IPS-NIHi11 (cell line): ENCODE data around the gene SYTL3.
"Not testable (repeated sequence)": the region's sequence is repeated elsewhere in the genome, so short reads cannot be mapped to it uniquely, and the experiment has no call there.

Experiments
- DNase-seq: peaks from one replicate; pipeline ENCODE4 v3.0.0; 2012; ENCODE audit warnings: mixed read lengths, low spot score

SYTL3 gene

DNA sequence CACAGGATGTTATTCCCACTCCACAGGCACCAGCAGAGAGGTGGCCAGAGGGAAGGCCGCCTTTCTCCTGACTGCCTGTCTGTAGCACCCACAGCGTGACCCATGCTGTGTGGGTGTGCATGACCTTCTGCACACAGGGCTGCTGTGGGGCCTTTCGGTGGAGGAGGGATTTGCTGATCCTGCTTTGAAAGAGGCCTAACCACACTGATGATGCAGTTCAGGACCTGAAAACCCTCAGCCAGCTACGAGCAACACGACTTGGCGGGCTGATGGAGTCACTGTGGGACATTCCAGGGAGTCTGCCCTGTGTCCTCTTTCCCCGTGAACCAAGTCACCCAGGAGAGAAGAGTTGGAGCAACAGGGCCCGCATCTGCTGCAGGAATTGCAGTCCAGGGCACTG is 49.1 kb downstream of the SYTL3 start:
- no peak for DNase-seq

DNA sequence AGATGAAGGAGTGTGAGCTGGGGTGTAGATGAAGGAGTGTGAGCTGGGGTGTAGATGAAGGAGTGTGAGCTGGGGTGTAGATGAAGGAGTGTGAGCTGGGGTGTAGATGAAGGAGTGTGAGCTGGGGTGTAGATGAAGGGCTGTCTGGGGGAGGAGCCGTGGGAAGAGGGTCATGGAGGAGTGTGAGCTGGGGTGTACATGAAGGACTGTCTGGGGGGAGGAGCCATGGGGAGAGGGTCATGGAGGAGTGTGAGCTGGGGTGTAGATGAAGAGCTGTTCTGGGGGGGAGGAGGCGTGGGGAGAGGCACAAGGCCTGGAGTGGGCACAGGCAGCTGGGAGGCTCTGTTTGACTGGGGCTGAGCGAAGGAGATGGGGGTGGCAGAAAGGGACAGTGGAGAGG is 51.4 kb downstream of the SYTL3 start:
- not testable (repeated sequence) for DNase-seq

- DNase-seq, result no peak
These were observed 53.4 kb downstream of the SYTL3 start for GRCh38 chr6:158703111-158703836.

DNA sequence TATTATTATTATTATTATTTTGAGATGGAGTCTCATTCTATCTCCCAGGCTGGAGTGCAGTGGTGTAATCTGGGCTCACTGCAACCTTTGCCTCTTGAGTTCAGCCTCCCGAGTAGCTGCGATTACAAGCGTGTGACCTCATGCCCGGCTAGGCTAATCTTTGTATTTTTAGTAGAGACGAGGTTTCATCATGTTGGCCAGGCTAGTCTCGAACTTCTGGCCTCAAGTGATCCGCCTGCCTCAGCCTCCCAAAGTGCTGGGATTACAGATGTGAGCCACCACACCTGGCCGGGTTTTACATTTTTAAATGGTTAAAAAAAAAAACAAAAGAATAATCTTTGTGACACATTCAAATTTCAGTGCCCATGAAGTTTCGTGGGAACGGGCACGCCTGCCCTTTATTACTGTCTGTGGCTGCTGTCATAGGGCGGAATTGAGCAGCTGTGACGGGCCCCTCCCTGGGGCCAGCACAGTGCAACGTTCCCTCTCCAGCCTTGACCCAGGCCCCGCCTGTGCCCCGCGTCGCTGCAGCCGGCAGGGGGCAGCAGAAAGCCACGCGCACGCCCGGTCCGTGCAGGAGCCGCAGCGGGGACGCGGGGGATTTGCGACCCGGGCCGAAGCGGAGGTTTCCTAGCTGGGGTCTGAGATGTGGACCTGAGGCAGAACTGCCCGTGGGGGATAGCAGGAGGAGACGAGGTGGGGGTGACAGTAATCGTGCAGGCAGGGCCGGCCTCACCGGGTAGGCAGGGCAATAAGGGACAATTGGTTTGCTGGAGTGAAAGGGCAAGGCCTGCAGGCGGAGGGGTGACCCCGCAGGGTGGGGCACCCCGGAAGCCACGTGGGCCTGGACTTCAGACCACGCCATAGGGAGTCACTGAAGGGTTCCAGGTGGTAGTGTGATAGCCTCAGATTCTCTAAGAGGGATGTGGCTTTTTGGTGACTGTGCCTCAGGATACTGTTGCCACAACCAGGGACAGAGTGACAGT is 54.3 kb downstream of the SYTL3 start:
- DNase-seq, result peak; percentile 96

- no peak for DNase-seq
These were observed 55.7 kb downstream of the SYTL3 start for GRCh38 chr6:158705386-158706126.

DNA sequence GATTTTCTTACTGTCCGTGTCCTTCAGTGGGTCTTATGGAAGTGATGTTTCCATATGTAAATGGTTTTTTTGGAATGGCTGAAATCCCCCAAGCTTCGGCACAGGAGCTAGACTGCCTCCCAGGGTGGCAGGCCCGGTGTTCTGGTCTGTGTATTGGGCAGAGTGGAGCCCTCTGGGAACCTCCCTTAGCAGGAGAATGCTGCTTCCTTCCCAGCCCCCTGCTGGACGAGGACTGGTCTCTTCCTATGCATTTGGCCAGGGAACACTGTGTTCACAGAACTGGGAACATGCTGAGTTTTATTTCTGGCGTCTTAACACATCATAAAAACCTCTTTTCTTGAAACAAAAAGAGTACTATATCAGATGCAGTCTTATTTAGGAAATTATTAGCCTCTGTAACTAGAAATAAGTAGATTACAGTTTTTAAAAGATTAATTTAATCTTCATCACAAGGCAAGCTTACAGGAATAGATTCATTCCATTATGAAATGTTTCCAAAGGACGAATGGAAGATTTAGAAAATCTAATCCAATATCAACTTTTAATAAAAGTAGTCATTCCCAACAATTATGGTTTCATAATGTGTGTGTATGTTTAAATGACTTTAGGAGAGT is 56.6 kb downstream of the SYTL3 start:
- DNase-seq, result peak; percentile 70

- peak; percentile 37 for DNase-seq
These were observed 57.4 kb downstream of the SYTL3 start for GRCh38 chr6:158707120-158707820.

DNA sequence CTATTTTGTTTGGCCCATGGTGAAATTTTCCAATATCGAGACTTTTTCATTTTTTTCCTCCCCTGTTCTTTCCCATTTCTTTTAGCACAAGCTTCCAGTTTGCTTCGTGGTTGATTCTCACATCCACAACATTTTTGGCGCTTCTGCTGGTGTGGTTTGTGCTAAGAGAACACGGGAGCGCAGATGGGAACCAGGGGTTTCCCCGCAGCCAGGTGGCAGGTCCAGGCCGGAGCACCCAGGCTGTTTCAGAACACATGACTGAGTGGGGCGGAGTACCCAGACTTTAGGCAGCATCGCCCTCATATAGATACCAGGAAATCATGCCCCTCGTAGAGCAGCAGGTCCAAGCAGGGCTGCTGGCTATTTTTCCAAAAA is 58.0 kb downstream of the SYTL3 start:
- no peak for DNase-seq

- DNase-seq, result no peak
These were observed 58.4 kb downstream of the SYTL3 start for GRCh38 chr6:158708239-158708638.

DNA sequence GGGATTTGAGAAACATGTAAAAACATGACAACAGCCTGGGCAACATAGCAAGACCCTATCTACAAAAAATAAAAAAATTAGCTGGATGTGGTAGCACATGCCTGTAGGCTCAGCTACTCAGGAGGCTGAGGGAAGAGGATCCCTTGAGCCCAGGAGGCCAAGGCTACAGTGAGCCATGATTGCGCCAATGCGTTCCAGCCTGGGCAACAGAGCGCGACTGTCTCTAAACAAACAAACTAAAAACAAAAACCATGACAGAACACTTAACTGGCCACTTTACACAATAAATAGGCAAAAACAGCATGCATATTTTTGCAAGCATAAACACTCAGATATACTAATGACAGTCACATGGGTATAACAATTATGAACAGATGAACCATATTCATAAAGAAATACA is 60.0 kb downstream of the SYTL3 start:
- DNase-seq, result no peak

DNA sequence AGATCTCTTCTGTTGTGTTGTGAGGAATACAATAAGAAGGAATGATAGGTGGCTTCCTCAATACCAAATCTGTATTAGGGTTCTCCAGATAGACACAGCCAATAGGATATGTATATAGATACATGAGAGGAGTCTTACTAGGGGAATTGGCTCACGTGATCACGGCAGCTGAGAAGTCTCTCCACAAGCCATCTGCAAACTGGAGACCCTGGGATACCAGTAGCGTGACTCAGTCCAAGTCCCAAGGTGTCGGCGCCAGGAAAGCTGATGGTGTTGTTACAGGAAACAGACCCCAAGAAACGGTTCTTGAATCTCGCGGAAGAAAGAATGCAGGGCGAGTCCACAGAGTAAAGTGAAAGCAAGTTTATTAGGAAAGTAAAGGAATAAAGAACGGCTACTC is 61.4 kb downstream of the SYTL3 start:
- no peak for DNase-seq

- DNase-seq, result no peak
These were observed 63.6 kb downstream of the SYTL3 start for GRCh38 chr6:158713469-158713868.

DNA sequence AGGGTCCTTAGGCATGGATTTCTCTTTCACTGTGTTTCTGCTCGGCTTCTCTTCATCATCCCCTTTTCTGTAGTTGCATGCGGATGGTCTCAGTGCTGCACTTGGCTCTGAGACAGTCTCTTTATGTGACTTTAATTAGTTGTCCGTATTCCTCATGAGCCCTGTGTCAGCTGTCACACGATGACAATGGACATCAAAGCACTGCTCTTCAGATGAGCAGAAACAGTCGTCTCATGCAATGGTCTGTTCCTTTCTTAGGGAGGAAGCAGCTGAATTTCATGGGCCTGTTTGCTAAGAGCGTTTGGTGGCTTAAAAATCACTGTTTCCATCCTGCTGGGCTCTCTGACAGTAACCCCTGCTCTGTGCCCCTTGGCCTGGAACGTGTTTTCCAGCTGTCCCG is 64.9 kb downstream of the SYTL3 start:
- no peak for DNase-seq

DNA sequence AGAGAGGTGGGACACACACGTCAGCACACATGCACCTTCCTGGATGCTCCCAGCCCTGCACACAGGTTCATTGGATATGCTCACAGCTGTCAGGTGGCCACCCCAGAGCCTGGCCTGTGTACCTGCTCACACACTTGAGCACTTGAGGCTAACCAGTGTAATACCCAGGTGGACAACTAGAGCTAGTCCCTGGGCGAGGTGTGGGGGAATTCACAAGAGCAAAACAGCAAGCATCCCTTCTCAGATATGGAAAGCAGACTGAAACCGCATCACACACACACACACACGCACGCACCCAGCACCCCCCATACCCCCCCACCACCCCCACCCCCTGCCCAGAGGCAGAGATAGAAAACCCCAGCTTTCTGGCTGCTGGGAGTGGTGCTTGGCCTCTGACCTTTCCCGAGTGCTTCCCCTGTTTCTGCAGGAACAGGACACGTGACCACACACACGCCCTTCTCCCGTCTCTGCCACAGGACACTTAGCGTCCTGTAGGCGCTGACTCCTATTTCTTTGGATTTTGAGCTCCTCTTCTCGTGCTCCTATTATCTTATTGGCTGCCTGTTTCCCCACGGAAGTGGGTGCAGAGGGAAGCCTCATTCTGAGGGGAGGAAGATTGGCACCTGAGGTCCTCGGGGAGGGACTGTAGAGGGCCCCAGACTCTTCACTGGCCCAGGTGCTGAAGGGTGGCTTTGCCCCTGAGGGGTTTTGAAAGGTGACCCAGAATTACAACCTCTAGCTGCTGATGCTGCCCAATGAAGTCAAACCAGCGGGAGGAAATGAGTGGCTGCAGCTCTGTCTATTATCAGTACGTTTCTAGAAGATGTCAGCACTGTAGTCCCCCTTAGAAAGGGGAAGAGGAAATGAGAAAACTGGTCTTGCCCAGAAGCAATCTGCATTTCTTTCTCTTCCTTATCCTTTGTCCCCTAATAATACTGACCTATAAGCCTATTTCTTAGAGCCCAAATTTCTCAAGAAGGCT is 65.8 kb downstream of the SYTL3 start:
- no peak for DNase-seq

DNA sequence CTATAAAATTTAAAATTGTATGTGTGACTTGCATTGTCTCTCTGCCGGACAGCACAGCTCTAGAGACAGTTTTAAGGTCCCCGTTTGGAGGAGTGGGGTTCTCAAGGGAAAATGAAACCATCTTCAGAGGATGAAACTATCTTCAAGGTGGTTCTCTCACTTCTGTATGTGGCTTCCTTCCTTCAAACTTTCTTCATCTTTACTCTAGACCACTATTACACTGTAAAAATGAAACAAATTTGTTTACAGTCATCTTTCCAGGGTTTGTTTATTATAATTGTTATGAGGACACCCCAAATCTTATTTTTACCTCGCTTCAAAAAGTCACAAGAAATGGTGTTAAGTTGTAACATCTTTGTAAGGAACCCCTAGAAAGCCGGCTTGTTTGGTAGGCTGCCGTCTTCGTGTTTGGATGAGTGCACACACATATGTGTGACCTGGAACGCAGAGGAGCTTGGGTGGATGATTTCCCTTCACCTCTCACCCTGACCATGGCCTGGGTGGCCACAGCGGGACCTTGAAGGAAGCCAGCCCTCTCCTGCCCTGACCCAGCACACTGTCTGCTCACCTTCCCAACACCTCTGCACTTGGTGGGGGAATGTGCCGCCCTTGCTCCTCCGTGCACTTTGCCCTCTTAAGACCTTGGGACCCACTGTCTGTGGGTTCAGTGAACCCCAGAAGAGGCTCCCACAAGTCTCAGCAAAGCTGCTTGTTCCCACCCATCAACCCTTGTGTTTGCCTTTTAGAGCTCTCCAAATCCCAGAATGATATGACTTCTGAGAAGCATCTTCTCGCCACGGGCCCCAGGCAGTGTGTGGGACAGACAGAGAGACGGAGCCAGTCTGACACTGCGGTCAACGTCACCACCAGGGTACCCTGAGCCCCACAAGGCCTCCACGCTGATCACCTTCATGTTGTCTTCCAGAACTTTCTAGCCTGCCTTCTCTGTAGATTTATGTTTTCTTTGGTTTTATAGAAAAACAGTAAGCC is 67.8 kb downstream of the SYTL3 start:
- no peak for DNase-seq

- DNase-seq, result peak; percentile 79
These were observed 68.7 kb downstream of the SYTL3 start for GRCh38 chr6:158718461-158719046.

DNA sequence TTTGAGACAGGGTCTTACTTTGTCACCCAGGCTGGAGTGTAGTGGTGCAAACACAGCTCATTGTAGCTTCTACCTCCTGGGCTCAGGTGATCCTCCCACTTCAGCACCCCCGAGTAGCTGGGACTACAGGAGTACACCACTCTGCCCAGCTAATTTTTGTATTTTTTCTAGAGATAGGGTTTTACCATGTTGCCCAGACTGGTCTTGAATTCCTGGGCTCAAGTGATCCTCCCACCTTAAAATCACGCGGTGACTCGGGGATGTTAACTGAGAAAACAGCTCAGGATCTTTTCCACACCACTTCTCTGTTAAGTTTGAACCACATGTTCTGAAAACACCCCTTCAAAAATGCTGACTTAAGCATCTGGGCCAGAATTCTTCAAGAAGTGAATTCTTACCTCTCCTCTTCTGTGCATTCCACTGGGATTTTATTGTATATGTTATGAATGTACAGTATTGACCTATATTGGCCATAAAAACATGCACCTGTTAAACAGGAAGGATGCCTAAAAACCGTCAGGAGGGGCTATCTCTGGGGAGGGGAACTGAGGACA is 72.4 kb downstream of the SYTL3 start:
- no peak for DNase-seq

DNA sequence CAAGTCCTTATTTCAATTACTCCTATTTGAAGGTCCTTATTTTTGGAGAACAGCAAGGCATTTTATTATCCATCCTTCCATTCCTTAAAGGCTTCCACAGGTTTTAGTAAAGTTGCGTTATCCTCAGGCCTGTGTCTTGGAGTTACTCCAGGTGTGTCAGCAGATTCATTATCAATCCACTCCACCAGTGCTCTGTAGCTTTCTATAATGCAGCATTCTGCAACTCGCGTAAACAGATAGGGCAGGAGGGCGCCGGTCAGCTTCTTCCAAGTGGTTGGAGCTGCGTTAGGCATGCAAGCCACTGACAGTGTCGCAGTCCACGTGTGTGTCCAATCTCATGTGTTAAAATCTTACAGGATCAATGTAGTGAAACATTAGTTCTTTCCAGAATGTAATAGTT is 75.8 kb downstream of the SYTL3 start:
- DNase-seq, result no peak
